Suprapubic skin (tissue), 4 donors: ENCODE measurements around the gene MOGAT3.

Experiments
- CTCF ChIP-seq, 2 donors: fragments of 200-600 bp in 1 of 2; fragments of 450-650 bp in 1 of 2; sonication (generic) in 1 of 2; IDR thresholded peaks; one replicate each; pipeline ENCODE4 v1.5.1; 2016 to 2019; ENCODE audit warnings: antibody characterized with exemption in 2 of 2, mild to moderate bottlenecking in 1 of 2, moderate library complexity in 1 of 2
- EP300 ChIP-seq: sonication (generic); formaldehyde crosslinking; IDR thresholded peaks from one replicate; pipeline ENCODE4 v1.6.1; 2017; ENCODE audit warnings: antibody characterized with exemption
- POLR2A ChIP-seq, 2 donors: fragments of 450-650 bp; IDR thresholded peaks; one replicate each; pipeline ENCODE4 v1.6.1; 2017; ENCODE audit warnings: antibody characterized with exemption in 2 of 2, mild to moderate bottlenecking in 2 of 2, moderate library complexity in 2 of 2
- POLR2AphosphoS5 ChIP-seq, 3 donors: sonication (generic); formaldehyde crosslinking; IDR thresholded peaks; one replicate each; pipeline ENCODE4 v1.6.1; 2017; ENCODE audit warnings: antibody characterized with exemption in 3 of 3

GRCh38 chr7:101163279-101164070, 37.4 kb downstream of the MOGAT3 start:
- TF ChIP-seq POLR2A (IDR thresholded peaks at IDR 0.05) (no peak), CTCF (IDR thresholded peaks at IDR 0.05) (no peak), POLR2AphosphoS5 (IDR thresholded peaks at IDR 0.05) (no peak), EP300 (no peak)
